GM21528 (cell line): ENCODE results near the gene MACROH2A1.

Experiments used
- ATAC-seq: cut with Tn5 transposase; IDR thresholded peaks from one replicate; pipeline ENCODE4 v1.9.1; 2021; ENCODE audit warnings: mild to moderate bottlenecking, moderate library complexity; ENCODE audit not compliant: unreplicated experiment, low FRiP score

The MACROH2A1 gene

GRCh38 chr5:135357685-135358084 is 41.3 kb downstream of the MACROH2A1 start:
- ATAC-seq = no peak

GRCh38 chr5:135356522-135357318 is 42.3 kb downstream of the MACROH2A1 start:
- ATAC-seq = no peak

DNA sequence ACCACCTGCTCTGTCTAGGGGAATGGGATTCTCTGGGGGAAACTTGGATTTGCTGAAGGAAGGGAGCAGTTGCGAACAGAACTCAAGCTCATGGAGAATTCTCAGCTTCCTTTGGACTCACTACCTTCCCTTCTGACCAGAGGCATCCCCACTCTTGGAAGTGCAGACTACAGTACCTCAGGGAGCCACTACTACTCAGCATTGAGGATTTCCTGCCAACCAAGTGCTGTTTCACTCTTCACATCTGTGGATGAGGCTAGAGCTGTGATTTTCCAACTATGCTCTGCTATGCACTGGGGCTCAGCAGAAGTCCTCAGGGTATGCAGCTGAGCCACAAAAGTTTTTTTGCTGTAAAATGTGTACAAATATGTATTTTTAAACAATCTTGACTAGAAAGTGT is 43.9 kb downstream of the MACROH2A1 start:
- no peak for ATAC-seq

GRCh38 chr5:135353952-135354721 is 44.9 kb downstream of the MACROH2A1 start:
- ATAC-seq = no peak

GRCh38 chr5:135350536-135350935 is 48.5 kb downstream of the MACROH2A1 start:
- no peak for ATAC-seq

DNA sequence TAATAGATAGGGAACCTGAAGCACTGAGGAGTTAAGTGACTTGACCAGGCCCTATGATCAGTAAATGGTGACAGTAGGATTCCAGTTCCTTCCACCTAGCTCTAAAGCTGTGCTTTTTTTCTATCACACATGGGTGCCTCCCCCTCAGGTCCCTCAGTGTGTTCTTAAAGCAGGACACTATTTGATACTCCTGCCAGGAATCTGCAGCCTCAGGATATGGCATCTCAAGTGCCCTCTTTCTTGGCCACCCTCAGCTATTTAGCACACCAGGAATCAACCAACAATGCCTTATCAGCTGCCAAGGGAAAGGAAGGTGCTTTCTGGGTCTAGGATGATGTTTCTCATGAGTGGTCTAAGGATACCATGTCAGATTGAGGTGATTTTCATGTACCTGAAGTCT is 49.1 kb downstream of the MACROH2A1 start:
- ATAC-seq = no peak

DNA sequence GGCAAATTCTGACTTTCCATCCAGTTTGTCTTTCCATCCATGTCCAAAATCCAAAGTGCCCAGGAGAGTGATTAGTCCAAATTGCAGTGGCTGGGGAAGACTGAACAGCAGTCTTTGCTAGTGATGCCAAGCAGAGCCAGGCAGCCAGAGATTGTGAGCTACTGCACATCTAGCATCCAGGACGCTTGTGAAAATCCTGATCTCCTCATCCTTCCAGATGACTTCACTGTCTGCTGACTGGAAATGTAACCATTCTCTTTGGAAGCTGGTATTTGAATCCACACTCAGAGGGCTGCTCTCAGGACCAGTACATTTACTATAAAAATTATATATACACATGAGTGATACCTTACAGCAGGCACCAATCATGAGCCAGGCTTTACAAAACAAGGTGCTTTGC is 49.6 kb downstream of the MACROH2A1 start:
- ATAC-seq = no peak

- no peak for ATAC-seq
These were observed 50.1 kb downstream of the MACROH2A1 start for GRCh38 chr5:135348918-135349317.

DNA sequence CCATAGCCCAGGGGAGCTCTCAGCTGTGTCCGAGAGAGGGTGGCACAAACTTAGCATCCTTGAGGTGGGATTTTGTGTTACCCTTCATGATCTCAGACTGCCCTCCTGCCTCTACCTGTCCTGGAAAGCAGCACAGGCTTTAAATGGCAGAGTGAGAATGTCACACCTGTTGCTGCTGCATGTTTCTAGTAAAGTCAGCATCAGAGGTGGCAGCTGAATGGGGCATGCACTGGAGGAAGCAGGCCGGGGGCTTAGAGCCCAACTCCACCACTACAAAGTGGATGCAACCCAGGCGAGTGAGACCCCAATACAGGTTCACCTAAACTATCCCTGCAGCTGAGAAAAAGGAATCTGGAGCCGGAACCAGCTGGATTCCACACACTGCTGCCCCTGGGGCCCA is 51.6 kb downstream of the MACROH2A1 start:
- no peak for ATAC-seq

DNA sequence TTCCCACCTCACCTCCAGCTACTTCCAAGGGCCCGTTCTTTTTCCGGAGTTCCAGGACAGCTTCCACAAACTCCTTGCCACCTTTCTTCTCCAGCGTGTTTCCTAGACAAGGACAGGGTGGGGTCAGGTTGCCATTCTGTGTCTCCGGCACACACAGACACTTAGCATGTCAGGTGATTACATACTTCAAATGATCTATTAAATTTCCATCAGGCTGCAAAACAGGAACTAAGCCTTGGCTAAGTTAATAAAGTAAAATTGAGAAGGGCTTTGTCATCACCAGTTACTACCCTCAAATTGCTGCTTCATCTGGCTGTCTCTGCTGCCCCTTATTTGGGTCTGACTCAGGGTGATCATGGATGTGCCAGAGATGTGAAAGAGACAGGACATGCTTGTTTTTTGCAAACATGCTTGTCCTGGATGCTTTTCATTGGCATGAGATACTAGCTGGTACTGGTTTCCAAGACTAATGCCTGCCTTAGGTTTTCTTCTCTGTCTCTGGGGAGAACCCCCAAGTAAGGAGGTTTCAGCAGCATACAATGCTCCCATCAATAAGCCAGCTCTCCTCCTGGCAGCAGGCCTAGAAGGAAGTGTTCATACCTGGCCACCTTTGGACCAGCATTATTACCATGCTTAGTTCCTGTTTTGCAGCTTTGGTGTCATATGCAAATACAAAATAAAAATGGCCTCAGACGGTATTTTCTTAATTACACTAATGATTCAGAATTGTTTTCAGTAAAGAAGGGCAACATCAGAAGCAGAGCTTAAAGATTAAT is 52.9 kb downstream of the MACROH2A1 start:
- no peak for ATAC-seq

GRCh38 chr5:135344349-135344748 is 54.7 kb downstream of the MACROH2A1 start:
- no peak for ATAC-seq

- no peak for ATAC-seq
These were observed 55.6 kb downstream of the MACROH2A1 start for GRCh38 chr5:135343413-135343812.

DNA sequence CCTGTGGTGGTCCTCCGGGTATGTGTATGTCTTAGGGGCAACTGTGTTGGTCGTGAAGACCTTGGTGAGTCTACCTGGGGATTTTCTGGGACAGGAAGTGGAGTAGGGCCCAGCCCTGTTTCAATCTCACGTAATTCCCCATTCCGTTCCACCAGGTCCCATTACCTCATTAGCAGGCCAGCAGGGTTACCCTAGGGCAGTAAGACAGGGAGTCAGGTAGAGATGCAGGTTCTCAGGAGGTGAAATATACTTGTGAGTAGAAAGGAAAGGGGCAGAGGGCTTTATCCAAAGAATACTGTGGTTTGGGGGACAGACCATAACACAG is 56.5 kb downstream of the MACROH2A1 start:
- ATAC-seq = no peak

- ATAC-seq = no peak
These were observed 57.1 kb downstream of the MACROH2A1 start for GRCh38 chr5:135341696-135342550.

GRCh38 chr5:135341016-135341666 is 57.9 kb downstream of the MACROH2A1 start:
- ATAC-seq = no peak

- no peak for ATAC-seq
These were observed 58.5 kb downstream of the MACROH2A1 start for GRCh38 chr5:135340568-135340967.

DNA sequence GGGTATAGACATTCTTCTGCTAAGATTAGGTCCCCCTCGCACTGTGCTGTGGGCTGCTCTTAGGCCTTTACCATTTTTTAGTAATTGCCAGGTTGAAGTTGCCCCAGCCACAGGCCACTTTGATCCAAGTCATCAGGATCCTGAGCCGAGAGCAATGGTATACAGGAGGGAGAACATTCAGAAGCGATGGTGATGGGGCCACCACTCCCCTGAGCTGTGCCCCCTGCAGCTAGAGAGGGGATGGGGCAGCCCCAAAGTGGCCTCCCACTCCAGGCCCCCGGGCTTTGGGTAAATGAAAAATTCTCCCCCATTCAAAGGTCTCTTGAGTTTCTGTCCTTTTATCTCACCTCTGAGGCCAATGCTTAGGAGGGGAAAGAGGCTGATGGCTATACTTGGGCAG is 59.4 kb downstream of the MACROH2A1 start:
- no peak for ATAC-seq

- ATAC-seq = no peak
These were observed 59.8 kb downstream of the MACROH2A1 start for GRCh38 chr5:135339189-135339588.

DNA sequence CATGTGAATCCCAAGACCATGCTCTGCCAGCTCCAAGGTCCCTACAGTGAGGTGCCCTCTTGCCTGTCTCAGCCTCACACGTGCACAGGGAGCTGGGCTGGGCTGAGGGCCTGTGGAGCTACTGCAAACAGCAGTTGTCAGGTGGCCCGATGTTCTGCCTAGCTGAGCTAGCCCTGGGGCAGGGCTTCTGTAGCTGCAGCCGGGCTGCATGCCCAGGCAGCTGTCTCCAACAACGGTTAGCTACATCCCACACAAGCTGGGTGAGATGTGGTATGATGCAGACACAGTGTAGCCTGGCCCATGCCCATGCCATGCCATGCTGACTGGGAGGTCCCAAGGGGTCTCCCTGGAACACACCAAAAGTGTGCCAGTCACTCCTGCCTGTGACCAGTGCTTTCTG is 62.0 kb downstream of the MACROH2A1 start:
- no peak for ATAC-seq
